HCT116 (cell line): ENCODE measurements around the gene CSF1R. TPM values are rescaled to one million over a fixed set of nuclear protein-coding genes. Genes with fewer than 3 reads are reported as not detected.

Source experiments
- ATAC-seq: fragments of 200-7000 bp; cut with Tn5 transposase; 2 replicates; pipeline ENCODE4 v1.9.1; 2020; ENCODE audit warnings: mild to moderate bottlenecking, moderate library complexity
- BruUV-seq: library from RNA; stranded (reverse); fragments of 400-500 nt; replicated peaks from 2 replicates; lab custom pipeline; 2021; lab: Mats Ljungman, UMichigan
- CTCF ChIA-PET: fragments of 300-600 bp; sonication (Branson Sonifier 250); formaldehyde crosslinking; loops from one replicate; lab custom pipeline; 2021; ENCODE audit warnings: antibody characterized with exemption; lab: Charles Lee
- POLR2A ChIA-PET: fragments of 300-600, 350-600 bp; sonication (Branson Sonifier 250); formaldehyde crosslinking; loops from one replicate; lab custom pipeline; 2021; ENCODE audit warnings: antibody characterized with exemption; lab: Charles Lee
- RAD21 ChIA-PET, 2 experiments: fragments of 300-600 bp; sonication (Branson Sonifier 250); formaldehyde crosslinking; loops; one replicate each; lab custom pipeline; 2023; ENCODE audit warnings: low total read pairs in 2 of 2; ENCODE audit not compliant: uncharacterized antibody in 2 of 2, unreplicated experiment in 2 of 2, low non-redundant PET in 1 of 2; lab: Charles Lee
- DNase-seq: peaks from one replicate; pipeline ENCODE4 v3.0.0-alpha.2; 2010; ENCODE audit warnings: low read depth, low spot score
- H2AFZ ChIP-seq: fragments of 200-600 bp; shearing (Covaris generic), sonication (generic); 2 replicates; pipeline ENCODE4 v1.6.1; 2017; ENCODE audit warnings: low read depth, mixed run types, mixed read lengths, antibody characterized with exemption, low read length; ENCODE audit not compliant: poor library complexity, severe bottlenecking
- H3K27ac ChIP-seq: 2 replicates; pipeline ENCODE4 v1.5.1; 2012; ENCODE audit warnings: low read depth, low read length
- H3K27me3 ChIP-seq: fragments of 200-600 bp; sonication (generic); 2 replicates; pipeline ENCODE4 v1.6.1; 2016; ENCODE audit warnings: mixed run types, low read length, mixed read lengths; ENCODE audit not compliant: insufficient read depth
- H3K36me3 ChIP-seq, 2 experiments: fragments of 200-500 bp in 1 of 2; fragments of 200-600 bp in 1 of 2; sonication (Bioruptor generic) in 1 of 2; sonication (generic) in 1 of 2; 2 replicates each; pipeline versions ENCODE4 v1.5.1 to v1.6.1; 2014 to 2016; ENCODE audit warnings: low read length in 2 of 2, inconsistent platforms in 1 of 2, mixed read lengths in 1 of 2, mixed run types in 1 of 2; ENCODE audit not compliant: insufficient read depth in 2 of 2, control insufficient read depth in 1 of 2
- H3K4me1 ChIP-seq, 2 experiments: fragments of 200-600 bp in 1 of 2; sonication (generic) in 1 of 2; 2 replicates each; pipeline versions ENCODE4 v1.5.1 to v1.6.1; 2012 to 2017; ENCODE audit warnings: low read length in 2 of 2, inconsistent platforms in 1 of 2, mild to moderate bottlenecking in 1 of 2, mixed read lengths in 1 of 2, mixed run types in 1 of 2, moderate library complexity in 1 of 2; ENCODE audit not compliant: insufficient read depth in 2 of 2, control insufficient read depth in 1 of 2
- H3K4me2 ChIP-seq: fragments of 200-600 bp; sonication (generic); 2 replicates; pipeline ENCODE4 v1.6.1; 2017; ENCODE audit warnings: mixed run types, low read length, mixed read lengths
- H3K4me3 ChIP-seq, 2 experiments: fragments of 200-600 bp in 1 of 2; sonication (generic) in 1 of 2; replicated peaks in 1 of 2; 2 replicates each; pipeline ENCODE4 v1.5.1; 2011 to 2016; ENCODE audit warnings: low read length in 2 of 2, control low read depth in 1 of 2, low read depth in 1 of 2, mild to moderate bottlenecking in 1 of 2, mixed read lengths in 1 of 2, mixed run types in 1 of 2
- H3K79me2 ChIP-seq: fragments of 200-600 bp; sonication (generic); 2 replicates; pipeline ENCODE4 v1.6.1; 2017; ENCODE audit warnings: mild to moderate bottlenecking, mixed run types, low read length, moderate library complexity, mixed read lengths; ENCODE audit not compliant: insufficient read depth
- H3K9ac ChIP-seq: fragments of 200-600 bp; sonication (generic); 2 replicates; pipeline ENCODE4 v1.6.1; 2016; ENCODE audit warnings: low read length, mixed read lengths
- H3K9me2 ChIP-seq: fragments of 200-600 bp; sonication (generic), shearing (Covaris generic); 2 replicates; pipeline ENCODE4 v1.6.1; 2017; ENCODE audit warnings: mixed run types, mild to moderate bottlenecking, moderate library complexity; ENCODE audit not compliant: insufficient read depth
- H3K9me3 ChIP-seq, 2 experiments: fragments of 200-500 bp in 1 of 2; fragments of 200-600 bp in 1 of 2; sonication (Bioruptor generic) in 1 of 2; sonication (generic) in 1 of 2; 2 replicates each; pipeline ENCODE4 v1.6.1; 2014 to 2017; ENCODE audit warnings: low read length in 2 of 2, mixed read lengths in 2 of 2, inconsistent platforms in 1 of 2, low read depth in 1 of 2, mild to moderate bottlenecking in 1 of 2, mixed run types in 1 of 2, moderate library complexity in 1 of 2; ENCODE audit not compliant: control insufficient read depth in 1 of 2, insufficient read depth in 1 of 2
- H4K20me1 ChIP-seq: fragments of 200-600 bp; sonication (generic), shearing (Covaris generic); 2 replicates; pipeline ENCODE4 v1.6.1; 2017; ENCODE audit warnings: mixed run types, mild to moderate bottlenecking, moderate library complexity; ENCODE audit not compliant: insufficient read depth
- ATF3 ChIP-seq: IDR thresholded peaks from 2 replicates; pipeline ENCODE4 v1.6.1; 2012
- CTCF ChIP-seq, 3 experiments: fragments of 200-600 bp in 1 of 3; sonication (generic) in 1 of 3; IDR thresholded peaks in 2 of 3; conservative IDR thresholded peaks in 1 of 3; 2 replicates each; pipeline ENCODE4 v1.5.1; 2012 to 2017; ENCODE audit warnings: low read depth in 2 of 3, low read length in 2 of 3, antibody characterized with exemption in 1 of 3, borderline replicate concordance in 1 of 3, control low read depth in 1 of 3, mild to moderate bottlenecking in 1 of 3, mixed read lengths in 1 of 3, mixed run types in 1 of 3, moderate library complexity in 1 of 3; ENCODE audit not compliant: insufficient read depth in 1 of 3
- EGR1 ChIP-seq: IDR thresholded peaks from 2 replicates; pipeline ENCODE4 v1.6.1; 2012; ENCODE audit warnings: low read depth
- ELF1 ChIP-seq: IDR thresholded peaks from 2 replicates; pipeline ENCODE4 v1.6.1; 2012; ENCODE audit warnings: low read depth, borderline replicate concordance
- EZH2 ChIP-seq: fragments of 200-600 bp; sonication (generic); IDR thresholded peaks from 2 replicates; pipeline ENCODE4 v1.6.1; 2017; ENCODE audit warnings: antibody characterized with exemption, mixed run types
- EZH2phosphoT487 ChIP-seq: fragments of 200-600 bp; IDR thresholded peaks from 2 replicates; pipeline ENCODE4 v1.6.1; 2018; ENCODE audit warnings: antibody characterized with exemption, borderline replicate concordance
- POLR2A ChIP-seq: IDR thresholded peaks from 2 replicates; pipeline ENCODE4 v1.7.0; 2011; ENCODE audit warnings: borderline replicate concordance; ENCODE audit not compliant: insufficient read depth, insufficient read length; ENCODE audit errors: extremely low read depth
- POLR2AphosphoS5 ChIP-seq: IDR thresholded peaks from 2 replicates; pipeline ENCODE4 v1.6.1; 2011; ENCODE audit warnings: mild to moderate bottlenecking, low read depth, low read length, moderate library complexity
- RAD21 ChIP-seq: IDR thresholded peaks from 2 replicates; pipeline ENCODE4 v1.6.1; 2012; ENCODE audit warnings: low read depth, mild to moderate bottlenecking
- SIN3A ChIP-seq: IDR thresholded peaks from 2 replicates; pipeline ENCODE4 v1.6.1; 2012; ENCODE audit warnings: low read depth
- SP1 ChIP-seq: IDR thresholded peaks from 2 replicates; pipeline ENCODE4 v1.6.1; 2012; ENCODE audit warnings: low read depth
- SRF ChIP-seq: IDR thresholded peaks from 2 replicates; pipeline ENCODE4 v1.6.1; 2012; ENCODE audit warnings: low read depth
- TCF7L2 ChIP-seq: IDR thresholded peaks from 2 replicates; pipeline ENCODE4 v1.7.0; 2011; ENCODE audit warnings: borderline replicate concordance, inconsistent platforms; ENCODE audit not compliant: insufficient read depth, insufficient read length; ENCODE audit errors: extremely low read depth
- YY1 ChIP-seq: IDR thresholded peaks from 2 replicates; pipeline ENCODE4 v1.6.1; 2011; ENCODE audit warnings: low read length, low read depth, moderate library complexity, mild to moderate bottlenecking; ENCODE audit not compliant: insufficient replicate concordance; ENCODE audit errors: extremely low read depth
- ZFX ChIP-seq: fragments of 450-650 bp; IDR thresholded peaks from 2 replicates; pipeline ENCODE4 v1.6.1; 2017
- ZNF274 ChIP-seq: fragments of 200-500 bp; sonication (Bioruptor generic); IDR thresholded peaks from 2 replicates; pipeline ENCODE4 v1.6.1; 2014; ENCODE audit warnings: mild to moderate bottlenecking, low read depth, low read length, inconsistent platforms
- intact Hi-C: fragments of 100-400 bp; cut with micrococcal nuclease; formaldehyde crosslinking; loops from 2 replicates; pipeline ENCODE4 v1.10.0; 2022
- total RNA-seq: library from RNA; stranded (reverse); gene quantifications from one replicate; pipeline ENCODE4 v1.2.1, GENCODE V29; 2021; ENCODE audit not compliant: unreplicated experiment
- TF ChIP-seq, protein P1 (sequence below): IDR thresholded peaks from 2 replicates; pipeline ENCODE4 v1.6.1; 2012; ENCODE audit warnings: low read depth
- TF ChIP-seq, protein P2 (sequence below): IDR thresholded peaks from 2 replicates; pipeline ENCODE4 v1.6.1; 2012
- TF ChIP-seq, protein P3 (sequence below): IDR thresholded peaks from 2 replicates; pipeline ENCODE4 v1.6.1; 2011; ENCODE audit warnings: mild to moderate bottlenecking, low read length, moderate library complexity; ENCODE audit not compliant: insufficient replicate concordance; ENCODE audit errors: extremely low read depth

Gene CSF1R
- total RNA-seq, 1 experiment from 2014 or later, result 0.17 TPM

GRCh38 chr5:150082374-150082773 is 4.0 kb downstream of the CSF1R start:
- Histone ChIP-seq H3K9me3 (no peaks in the 10 kb centered on the region), H3K79me2 (no peaks in the 10 kb centered on the region), H3K27me3 (peaks cover 16% of the 10 kb centered on the region), H3K27ac (no peak overlapping the region), H3K9ac (no peak overlapping the region), H4K20me1 (no peaks in the 10 kb centered on the region), H3K4me3 (no peak overlapping the region), H3K4me2 (no peak overlapping the region), H3K36me3 (no peaks in the 10 kb centered on the region), H3K4me1 (no peaks in the 10 kb centered on the region), H3K9me2 (no peaks in the 10 kb centered on the region), H2AFZ (no peak overlapping the region)
- ATAC-seq (no peak), DNase-seq (no peak)
- POLR2A ChIA-PET, result no interaction called here
- RAD21 ChIA-PET, result no interaction called here
- no TSS peak for BruUV-seq
- CTCF ChIA-PET, result no interaction called here
- no peak for TF ChIP-seq YY1
- TF ChIP-seq, protein P1, sequence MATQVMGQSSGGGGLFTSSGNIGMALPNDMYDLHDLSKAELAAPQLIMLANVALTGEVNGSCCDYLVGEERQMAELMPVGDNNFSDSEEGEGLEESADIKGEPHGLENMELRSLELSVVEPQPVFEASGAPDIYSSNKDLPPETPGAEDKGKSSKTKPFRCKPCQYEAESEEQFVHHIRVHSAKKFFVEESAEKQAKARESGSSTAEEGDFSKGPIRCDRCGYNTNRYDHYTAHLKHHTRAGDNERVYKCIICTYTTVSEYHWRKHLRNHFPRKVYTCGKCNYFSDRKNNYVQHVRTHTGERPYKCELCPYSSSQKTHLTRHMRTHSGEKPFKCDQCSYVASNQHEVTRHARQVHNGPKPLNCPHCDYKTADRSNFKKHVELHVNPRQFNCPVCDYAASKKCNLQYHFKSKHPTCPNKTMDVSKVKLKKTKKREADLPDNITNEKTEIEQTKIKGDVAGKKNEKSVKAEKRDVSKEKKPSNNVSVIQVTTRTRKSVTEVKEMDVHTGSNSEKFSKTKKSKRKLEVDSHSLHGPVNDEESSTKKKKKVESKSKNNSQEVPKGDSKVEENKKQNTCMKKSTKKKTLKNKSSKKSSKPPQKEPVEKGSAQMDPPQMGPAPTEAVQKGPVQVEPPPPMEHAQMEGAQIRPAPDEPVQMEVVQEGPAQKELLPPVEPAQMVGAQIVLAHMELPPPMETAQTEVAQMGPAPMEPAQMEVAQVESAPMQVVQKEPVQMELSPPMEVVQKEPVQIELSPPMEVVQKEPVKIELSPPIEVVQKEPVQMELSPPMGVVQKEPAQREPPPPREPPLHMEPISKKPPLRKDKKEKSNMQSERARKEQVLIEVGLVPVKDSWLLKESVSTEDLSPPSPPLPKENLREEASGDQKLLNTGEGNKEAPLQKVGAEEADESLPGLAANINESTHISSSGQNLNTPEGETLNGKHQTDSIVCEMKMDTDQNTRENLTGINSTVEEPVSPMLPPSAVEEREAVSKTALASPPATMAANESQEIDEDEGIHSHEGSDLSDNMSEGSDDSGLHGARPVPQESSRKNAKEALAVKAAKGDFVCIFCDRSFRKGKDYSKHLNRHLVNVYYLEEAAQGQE, result no peak
- no peak for TF ChIP-seq EGR1
- TF ChIP-seq SP1, result no peak
- no peak for TF ChIP-seq ZNF274
- TF ChIP-seq ELF1, result no peak
- TF ChIP-seq CTCF (IDR thresholded peaks at IDR 0.05 in 2 of 3, conservative IDR thresholded peaks at IDR 0.05 in 1 of 3; ENCODE audit: borderline replicate concordance in 1 of 3, insufficient read depth in 1 of 3, low read depth in 2 of 3, low read length in 2 of 3), result no peak
- TF ChIP-seq SRF, result no peak
- TF ChIP-seq TCF7L2, result no peak
- no peak for TF ChIP-seq ZFX
- TF ChIP-seq, protein P2, sequence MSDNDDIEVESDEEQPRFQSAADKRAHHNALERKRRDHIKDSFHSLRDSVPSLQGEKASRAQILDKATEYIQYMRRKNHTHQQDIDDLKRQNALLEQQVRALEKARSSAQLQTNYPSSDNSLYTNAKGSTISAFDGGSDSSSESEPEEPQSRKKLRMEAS, result no peak
- TF ChIP-seq, protein P3, sequence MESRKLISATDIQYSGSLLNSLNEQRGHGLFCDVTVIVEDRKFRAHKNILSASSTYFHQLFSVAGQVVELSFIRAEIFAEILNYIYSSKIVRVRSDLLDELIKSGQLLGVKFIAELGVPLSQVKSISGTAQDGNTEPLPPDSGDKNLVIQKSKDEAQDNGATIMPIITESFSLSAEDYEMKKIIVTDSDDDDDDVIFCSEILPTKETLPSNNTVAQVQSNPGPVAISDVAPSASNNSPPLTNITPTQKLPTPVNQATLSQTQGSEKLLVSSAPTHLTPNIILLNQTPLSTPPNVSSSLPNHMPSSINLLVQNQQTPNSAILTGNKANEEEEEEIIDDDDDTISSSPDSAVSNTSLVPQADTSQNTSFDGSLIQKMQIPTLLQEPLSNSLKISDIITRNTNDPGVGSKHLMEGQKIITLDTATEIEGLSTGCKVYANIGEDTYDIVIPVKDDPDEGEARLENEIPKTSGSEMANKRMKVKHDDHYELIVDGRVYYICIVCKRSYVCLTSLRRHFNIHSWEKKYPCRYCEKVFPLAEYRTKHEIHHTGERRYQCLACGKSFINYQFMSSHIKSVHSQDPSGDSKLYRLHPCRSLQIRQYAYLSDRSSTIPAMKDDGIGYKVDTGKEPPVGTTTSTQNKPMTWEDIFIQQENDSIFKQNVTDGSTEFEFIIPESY, result no peak
- no peak for TF ChIP-seq EZH2
- TF ChIP-seq RAD21, result no peak
- no peak for TF ChIP-seq POLR2AphosphoS5
- TF ChIP-seq SIN3A, result no peak
- TF ChIP-seq POLR2A, result no peak
- no peak for TF ChIP-seq EZH2phosphoT487
- no peak for TF ChIP-seq ATF3
- intact Hi-C loops, result no loop called here
